Naive thymus-derived CD4-positive, alpha-beta T cell (primary cell): ENCODE results near the gene ARHGAP9. TPM values are rescaled to one million over a fixed set of nuclear protein-coding genes. Genes with fewer than 3 reads are reported as not detected.

Experiments
- ATAC-seq: fragments of 150-1000 bp; cut with Tn5 transposase; 2 replicates; pipeline ENCODE4 v1.10.0; 2021; ENCODE audit warnings: mild to moderate bottlenecking, moderate library complexity
- CTCF ChIA-PET: fragments of 350-600 bp; sonication (Branson Sonifier 250); formaldehyde crosslinking; loops from one replicate; lab custom pipeline; 2021; ENCODE audit warnings: antibody characterized with exemption; lab: Charles Lee
- POLR2A ChIA-PET: fragments of 350-600 bp; sonication (Branson Sonifier 250); formaldehyde crosslinking; loops from one replicate; lab custom pipeline; 2021; ENCODE audit warnings: antibody characterized with exemption, inconsistent platforms; lab: Charles Lee
- DNase-seq, 9 donors: peaks; one replicate each; pipeline versions ENCODE4 v3.0.0 to v3.0.0-alpha.2; 2020 to 2022; ENCODE audit warnings: mixed read lengths in 1 of 9
- H3K27ac ChIP-seq: one replicate; pipeline ENCODE4 v1.7.0; 2013; ENCODE audit warnings: mild to moderate bottlenecking, low read depth, low read length, moderate library complexity
- H3K27me3 ChIP-seq, 2 donors: one replicate each; pipeline ENCODE4 v1.7.0; 2013; ENCODE audit warnings: low read length in 2 of 2, mild to moderate bottlenecking in 2 of 2, moderate library complexity in 2 of 2; ENCODE audit not compliant: control insufficient read depth in 2 of 2, insufficient read depth in 2 of 2
- H3K36me3 ChIP-seq, 3 experiments: 1 replicate in 2 of 3; 2 replicates in 1 of 3; pipeline ENCODE4 v1.7.0; 2013; ENCODE audit warnings: low read length in 3 of 3, mild to moderate bottlenecking in 3 of 3, moderate library complexity in 1 of 3; ENCODE audit not compliant: insufficient read depth in 3 of 3, control insufficient read depth in 2 of 3
- H3K4me1 ChIP-seq, 2 donors: one replicate each; pipeline ENCODE4 v1.7.0; 2013; ENCODE audit warnings: low read length in 2 of 2, mild to moderate bottlenecking in 2 of 2, moderate library complexity in 1 of 2; ENCODE audit not compliant: control insufficient read depth in 2 of 2, insufficient read depth in 2 of 2
- H3K4me3 ChIP-seq: 2 replicates; pipeline ENCODE4 v1.7.0; 2013; ENCODE audit warnings: mild to moderate bottlenecking, low read length
- H3K9me3 ChIP-seq, 3 experiments: 1 replicate in 2 of 3; 2 replicates in 1 of 3; pipeline ENCODE4 v1.7.0; 2013; ENCODE audit warnings: low read length in 3 of 3; ENCODE audit not compliant: control insufficient read depth in 2 of 3
- H3K27ac Mint-ChIP-seq, 9 donors: one replicate each; pipeline ENCODE4 v1.8.0; 2020 to 2022; ENCODE audit warnings: mixed read lengths in 9 of 9, mild to moderate bottlenecking in 8 of 9, moderate library complexity in 5 of 9, inconsistent platforms in 2 of 9
- H3K27me3 Mint-ChIP-seq, 5 donors: one replicate each; pipeline ENCODE4 v1.8.0; 2021 to 2022; ENCODE audit warnings: mixed read lengths in 5 of 5, mild to moderate bottlenecking in 1 of 5
- H3K36me3 Mint-ChIP-seq, 5 donors: one replicate each; pipeline ENCODE4 v1.8.0; 2020 to 2022; ENCODE audit warnings: mixed read lengths in 5 of 5, mild to moderate bottlenecking in 3 of 5, inconsistent platforms in 1 of 5
- H3K4me1 Mint-ChIP-seq, 7 donors: one replicate each; pipeline ENCODE4 v1.8.0; 2020 to 2022; ENCODE audit warnings: mixed read lengths in 7 of 7, mild to moderate bottlenecking in 3 of 7, inconsistent platforms in 1 of 7
- H3K4me3 Mint-ChIP-seq, 10 donors: one replicate each; pipeline ENCODE4 v1.8.0; 2020 to 2022; ENCODE audit warnings: mild to moderate bottlenecking in 10 of 10, mixed read lengths in 10 of 10, moderate library complexity in 6 of 10, inconsistent platforms in 2 of 10
- H3K9me3 Mint-ChIP-seq, 11 donors: one replicate each; pipeline ENCODE4 v1.8.0; 2020 to 2022; ENCODE audit warnings: mixed read lengths in 11 of 11, mild to moderate bottlenecking in 4 of 11, inconsistent platforms in 1 of 11, moderate library complexity in 1 of 11
- intact Hi-C, 2 donors: fragments of 100-400 bp; cut with micrococcal nuclease; formaldehyde crosslinking; loops; one replicate each; pipeline ENCODE4 v1.15.1; 2023
- polyA plus RNA-seq, 2 donors: library from polyadenylated mRNA; unstranded; fragments of 300-500 nt; fragmentation: Illumina TruSeq; gene quantifications; one replicate each; pipeline ENCODE4 v1.2.3, GENCODE V29; 2021
- total RNA-seq, 6 experiments: library from RNA in 5 of 6; stranded (reverse) in 5 of 6; gene quantifications; 1 replicate in 5 of 6; 2 replicates in 1 of 6; pipeline ENCODE4 v1.2.3 and lab custom pipeline; 2021 to 2026

Gene ARHGAP9
- total and polyA plus RNA-seq, 7 experiments from 2014 or later = 198 to 366 (median 329) TPM

GRCh38 chr12:57522011-57522886 is 42.6 kb upstream of the ARHGAP9 start, which contains the start of gene MBD6:
Gene MBD6, plus strand, starts transcription at chr12:57522824. Its CDS starts 1,480 bp downstream, at chr12:57524304.
- ChIA-PET CTCF (interaction anchor here (1.2 kb wide), 1 partner anchor 40 kb away, joined by 4 read pairs; no protein-coding TSS in a partner anchor), POLR2A (interaction anchor here (1.2 to 1.8 kb wide), 2 partner anchors 45 to 62 kb away, joined by 3 to 15 read pairs; no protein-coding TSS in a partner anchor)
- peaks cover 0 to 14% (median 0%) of the 10 kb centered on the region in 11 donors for H3K9me3 Mint-ChIP-seq
- intact Hi-C loops = loop anchor here (1.0 to 10.0 kb wide), 9 partner anchors 61 to 1705 kb away; partner anchors contain the start of genes DGKA (in 1 of the 2), NAB2 (in 1 of the 2), NACA (in 1 of the 2) and RPL41 (in 1 of the 2)
- Histone ChIP-seq H3K27me3 (no peaks in the 10 kb centered on the region), H3K36me3 (peaks cover 0 to 38% (median 7%) of the 10 kb centered on the region in 3 experiments), H3K27ac (peak within 1 kb of the TSS; percentile 91), H3K9me3 (no peaks in the 10 kb centered on the region), H3K4me3 (peak within 1 kb of the TSS; percentile 68), H3K4me1 (peaks cover 32 to 41% of the 10 kb centered on the region in 2 donors)
- H3K4me3 Mint-ChIP-seq = peak within 1 kb of the TSS; percentile 92 to 99 (median 98)
- H3K4me1 Mint-ChIP-seq = peaks cover 44 to 62% (median 55%) of the 10 kb centered on the region in 7 donors
- DNase-seq (peak; percentile 86 to 96 (median 92)), ATAC-seq (peak; percentile 59)
- peak within 1 kb of the TSS; percentile 97 to 100 (median 99) for H3K27ac Mint-ChIP-seq
- H3K27me3 Mint-ChIP-seq = peaks cover 0 to 7% (median 0%) of the 10 kb centered on the region in 5 donors
- peaks cover 0 to 19% (median 5%) of the 10 kb centered on the region in 5 donors for H3K36me3 Mint-ChIP-seq

- Mint-ChIP-seq H3K4me1 (peaks cover 47 to 69% (median 57%) of the 10 kb centered on the region in 7 donors), H3K27ac (peak overlapping the region; percentile 97 to 100 (median 99)), H3K36me3 (peaks cover 0 to 24% (median 5%) of the 10 kb centered on the region in 5 donors), H3K4me3 (peak overlapping the region; percentile 89 to 99 (median 98)), H3K9me3 (peaks cover 0 to 14% (median 0%) of the 10 kb centered on the region in 11 donors), H3K27me3 (peaks cover 0 to 7% (median 0%) of the 10 kb centered on the region in 5 donors)
- H3K4me3 ChIP-seq = peak overlapping the region; percentile 68
- ChIA-PET CTCF (interaction anchor here (1.0 kb wide), 1 partner anchor 63 kb away, joined by 5 read pairs; no protein-coding TSS in a partner anchor), POLR2A (interaction anchor here (1.0 to 2.6 kb wide), 7 partner anchors 9 to 60 kb away, joined by 3 to 50 read pairs (median 4); partner anchors contain the start of genes ARHGAP9 and DCTN2)
- peak overlapping the region; percentile 91 for H3K27ac ChIP-seq
- H3K27me3 ChIP-seq = no peaks in the 10 kb centered on the region
- intact Hi-C loops = loop anchor here (1.0 to 10.0 kb wide), 11 partner anchors 61 to 1705 kb away; partner anchors contain the start of genes NAB2 (in 2 of the 2), DGKA (in 1 of the 2), NACA (in 1 of the 2) and RPL41 (in 1 of the 2)
- H3K9me3 ChIP-seq = no peaks in the 10 kb centered on the region
- ATAC-seq (no peak), DNase-seq (peak in 4 of 9 donors; percentile 24 to 40 (median 32))
- peaks cover 0 to 38% (median under 1%) of the 10 kb centered on the region in 3 experiments for H3K36me3 ChIP-seq
- peaks cover 32 to 41% of the 10 kb centered on the region in 2 donors for H3K4me1 ChIP-seq
Observed at GRCh38 chr12:57521525-57522010, 41.9 kb upstream of the ARHGAP9 start.

GRCh38 chr12:57520053-57520818 is 40.6 kb upstream of the ARHGAP9 start, which contains the start of gene DDIT3:
Gene DDIT3, minus strand, starts transcription at chr12:57520514. Its CDS starts 3,108 bp downstream, at chr12:57517406.
- ChIA-PET POLR2A (interaction anchor here (0.8 to 2.6 kb wide), 19 partner anchors 8 to 71 kb away, joined by 3 to 50 read pairs (median 4); partner anchors contain the start of genes ARHGAP9, DCTN2 and PIP4K2C), CTCF (interaction anchor here (0.6 to 1.0 kb wide), 3 partner anchors 16 to 71 kb away, joined by 3 to 5 read pairs (median 3); partner anchors contain the start of gene PIP4K2C)
- peak within 1 kb of the TSS; percentile 95 for H3K27ac ChIP-seq
- peaks cover 0 to 14% (median 0%) of the 10 kb centered on the region in 11 donors for H3K9me3 Mint-ChIP-seq
- peaks cover 0 to 7% (median 0%) of the 10 kb centered on the region in 5 donors for H3K27me3 Mint-ChIP-seq
- intact Hi-C loops = loop anchor here (1.0 to 10.0 kb wide), 19 partner anchors 27 to 1588 kb away; partner anchors contain the start of genes CDK4 (in 2 of the 2), DCTN2 (in 2 of the 2), GLI1 (in 2 of the 2) and NAB2 (in 2 of the 2)
- peak within 1 kb of the TSS; percentile 97 to 100 (median 99) for H3K27ac Mint-ChIP-seq
- peak; percentile 98 to 99 (median 99) for DNase-seq
- H3K27me3 ChIP-seq = no peaks in the 10 kb centered on the region
- H3K4me1 ChIP-seq = peaks cover 32 to 41% of the 10 kb centered on the region in 2 donors
- H3K4me3 Mint-ChIP-seq = peak within 1 kb of the TSS; percentile 89 to 99 (median 98)
- peaks cover 0 to 31% (median 15%) of the 10 kb centered on the region in 5 donors for H3K36me3 Mint-ChIP-seq
- peaks cover 47 to 80% (median 56%) of the 10 kb centered on the region in 7 donors for H3K4me1 Mint-ChIP-seq
- peak; percentile 89 for ATAC-seq
- H3K4me3 ChIP-seq = peak within 1 kb of the TSS; percentile 100
- peaks cover 8 to 38% (median 8%) of the 10 kb centered on the region in 3 experiments for H3K36me3 ChIP-seq
- H3K9me3 ChIP-seq = no peaks in the 10 kb centered on the region

GRCh38 chr12:57519796-57520052 is 40.1 kb upstream of the ARHGAP9 start:
- Mint-ChIP-seq H3K27ac (peak overlapping the region; percentile 97 to 100 (median 99)), H3K27me3 (peaks cover 0 to 7% (median 0%) of the 10 kb centered on the region in 5 donors), H3K4me1 (peaks cover 44 to 77% (median 56%) of the 10 kb centered on the region in 7 donors), H3K4me3 (peak overlapping the region; percentile 89 to 99 (median 98)), H3K36me3 (peaks cover 0 to 31% (median 17%) of the 10 kb centered on the region in 5 donors), H3K9me3 (peaks cover 0 to 14% (median 0%) of the 10 kb centered on the region in 11 donors)
- Histone ChIP-seq H3K4me3 (peak overlapping the region; percentile 100), H3K4me1 (peaks cover 32 to 41% of the 10 kb centered on the region in 2 donors), H3K27me3 (no peaks in the 10 kb centered on the region), H3K9me3 (no peaks in the 10 kb centered on the region), H3K36me3 (peaks cover 9 to 38% (median 13%) of the 10 kb centered on the region in 3 experiments), H3K27ac (peak overlapping the region; percentile 95)
- CTCF ChIA-PET = interaction anchor here (0.9 kb wide), 1 partner anchor 16 kb away, joined by 3 read pairs; no protein-coding TSS in a partner anchor
- ATAC-seq (no peak), DNase-seq (peak in 5 of 9 donors; percentile 6 to 34 (median 29))
- POLR2A ChIA-PET = interaction anchor here (0.8 to 2.6 kb wide), 13 partner anchors 8 to 221 kb away, joined by 3 to 50 read pairs (median 4); partner anchors contain the start of genes ARHGAP9 and DCTN2
- intact Hi-C loops = loop anchor here (1.0 to 10.0 kb wide), 19 partner anchors 28 to 1587 kb away; partner anchors contain the start of genes CDK4 (in 2 of the 2), DCTN2 (in 2 of the 2), GLI1 (in 2 of the 2) and NAB2 (in 2 of the 2)
